Activated CD8-positive, alpha-beta memory T cell treated with anti-CD3 and anti-CD28 coated beads for 4 hours (primary cell): ENCODE data around the gene TRIO.

ENCODE experiments used
- DNase-seq, 2 donors: peaks; one replicate each; pipeline ENCODE4 v3.0.0-alpha.2; 2020; ENCODE audit warnings: low read depth in 2 of 2

TRIO gene

GRCh38 chr5:14209222-14209822, 66.2 kb downstream of the TRIO start:
- no peak for DNase-seq

GRCh38 chr5:14209836-14210235, 66.7 kb downstream of the TRIO start:
- DNase-seq = no peak

GRCh38 chr5:14210729-14211128, 67.6 kb downstream of the TRIO start:
- DNase-seq = no peak

GRCh38 chr5:14211818-14212803, 69.0 kb downstream of the TRIO start:
- DNase-seq = no peak

GRCh38 chr5:14212838-14213237, 69.7 kb downstream of the TRIO start:
- no peak for DNase-seq

- DNase-seq = no peak
Measured at GRCh38 chr5:14213253-14213652, 70.1 kb downstream of the TRIO start.

- DNase-seq = no peak
Measured at GRCh38 chr5:14213813-14214585, 70.9 kb downstream of the TRIO start.

- DNase-seq = no peak
Measured at GRCh38 chr5:14215901-14216300, 72.8 kb downstream of the TRIO start.

GRCh38 chr5:14216372-14216771, 73.2 kb downstream of the TRIO start:
- DNase-seq = no peak

- DNase-seq = no peak
Measured at GRCh38 chr5:14216902-14217301, 73.8 kb downstream of the TRIO start.

GRCh38 chr5:14217587-14217986, 74.4 kb downstream of the TRIO start:
- no peak for DNase-seq

GRCh38 chr5:14218011-14218410, 74.9 kb downstream of the TRIO start:
- no peak for DNase-seq

- no peak for DNase-seq
Measured at GRCh38 chr5:14218480-14218879, 75.3 kb downstream of the TRIO start.

- no peak for DNase-seq
Measured at GRCh38 chr5:14218897-14219573, 75.9 kb downstream of the TRIO start.

- no peak for DNase-seq
Measured at GRCh38 chr5:14219800-14220512, 76.8 kb downstream of the TRIO start.

- DNase-seq = no peak
Measured at GRCh38 chr5:14220642-14221041, 77.5 kb downstream of the TRIO start.

- DNase-seq = no peak
Measured at GRCh38 chr5:14221732-14222131, 78.6 kb downstream of the TRIO start.

GRCh38 chr5:14222206-14222605, 79.1 kb downstream of the TRIO start:
- no peak for DNase-seq

- DNase-seq = no peak
Measured at GRCh38 chr5:14223372-14223771, 80.2 kb downstream of the TRIO start.

- no peak for DNase-seq
Measured at GRCh38 chr5:14225173-14225834, 82.2 kb downstream of the TRIO start.

GRCh38 chr5:14226149-14226548, 83.0 kb downstream of the TRIO start:
- DNase-seq = no peak
